ENCODE results near the gene TAP1.

The TAP1 gene

GRCh38 chr6:32852018-32852843 is 1.3 kb downstream of the TAP1 start:
- peak overlapping the region; percentile 99 for H3K27ac ChIP-seq (ENCODE audit: low read depth, low read length)
- H3K36me3 ChIP-seq (ENCODE audit: control insufficient read depth in 5 of 5, insufficient read depth in 5 of 5, low read length in 5 of 5) = peaks cover 5 to 46% (median 42%) of the 10 kb centered on the region in 5 donors
- peaks cover 5 to 63% (median 32%) of the 10 kb centered on the region in 5 donors for H3K4me1 ChIP-seq (ENCODE audit: control insufficient read depth in 5 of 5, insufficient read depth in 5 of 5, low read length in 5 of 5)
- H3K4me3 ChIP-seq (ENCODE audit: low read depth in 1 of 5, low read length in 5 of 5) = peak overlapping the region; percentile 85 to 97 (median 93)
- H3K9me3 ChIP-seq (ENCODE audit: control insufficient read depth in 5 of 5, low read length in 5 of 5) = no peaks in the 10 kb centered on the region
- peak overlapping the region; percentile 93 to 100 (median 99) for H3K9ac ChIP-seq (ENCODE audit: low read length in 5 of 5)
- no peaks in the 10 kb centered on the region for H3K27me3 ChIP-seq (ENCODE audit: control insufficient read depth in 5 of 5, insufficient read depth in 4 of 5, low read length in 5 of 5)

- Histone ChIP-seq H3K9ac (ENCODE audit: low read length in 5 of 5) (peak overlapping the region in 1 of 5 donors; percentile 54), H3K27me3 (ENCODE audit: control insufficient read depth in 5 of 5, insufficient read depth in 4 of 5, low read length in 5 of 5) (no peaks in the 10 kb centered on the region), H3K27ac (ENCODE audit: low read depth, low read length) (peak overlapping the region; percentile 99), H3K9me3 (ENCODE audit: control insufficient read depth in 5 of 5, low read length in 5 of 5) (no peaks in the 10 kb centered on the region), H3K4me3 (ENCODE audit: low read depth in 1 of 5, low read length in 5 of 5) (peak overlapping the region in 1 of 5 donors; percentile 35), H3K36me3 (ENCODE audit: control insufficient read depth in 5 of 5, insufficient read depth in 5 of 5, low read length in 5 of 5) (peaks cover 5 to 54% (median 50%) of the 10 kb centered on the region in 5 donors), H3K4me1 (ENCODE audit: control insufficient read depth in 5 of 5, insufficient read depth in 5 of 5, low read length in 5 of 5) (peaks cover 4 to 70% (median 32%) of the 10 kb centered on the region in 5 donors)
These were observed 2.5 kb downstream of the TAP1 start for GRCh38 chr6:32851025-32851424.

GRCh38 chr6:32849126-32849525 is 4.4 kb downstream of the TAP1 start:
- Histone ChIP-seq H3K27me3 (ENCODE audit: control insufficient read depth in 5 of 5, insufficient read depth in 4 of 5, low read length in 5 of 5) (no peaks in the 10 kb centered on the region), H3K4me3 (ENCODE audit: low read depth in 1 of 5, low read length in 5 of 5) (no peak overlapping the region), H3K9me3 (ENCODE audit: control insufficient read depth in 5 of 5, low read length in 5 of 5) (no peaks in the 10 kb centered on the region), H3K4me1 (ENCODE audit: control insufficient read depth in 5 of 5, insufficient read depth in 5 of 5, low read length in 5 of 5) (peaks cover 3 to 70% (median 35%) of the 10 kb centered on the region in 5 donors), H3K36me3 (ENCODE audit: control insufficient read depth in 5 of 5, insufficient read depth in 5 of 5, low read length in 5 of 5) (peaks cover 5 to 63% (median 53%) of the 10 kb centered on the region in 5 donors), H3K9ac (ENCODE audit: low read length in 5 of 5) (no peak overlapping the region), H3K27ac (ENCODE audit: low read depth, low read length) (no peak overlapping the region)

GRCh38 chr6:32847795-32848194 is 5.7 kb downstream of the TAP1 start:
- no peak overlapping the region for H3K27ac ChIP-seq (ENCODE audit: low read depth, low read length)
- H3K9me3 ChIP-seq (ENCODE audit: control insufficient read depth in 5 of 5, low read length in 5 of 5) = no peaks in the 10 kb centered on the region
- H3K4me3 ChIP-seq (ENCODE audit: low read depth in 1 of 5, low read length in 5 of 5) = no peak overlapping the region
- H3K27me3 ChIP-seq (ENCODE audit: control insufficient read depth in 5 of 5, insufficient read depth in 4 of 5, low read length in 5 of 5) = no peaks in the 10 kb centered on the region
- H3K9ac ChIP-seq (ENCODE audit: low read length in 5 of 5) = no peak overlapping the region
- H3K4me1 ChIP-seq (ENCODE audit: control insufficient read depth in 5 of 5, insufficient read depth in 5 of 5, low read length in 5 of 5) = peaks cover 0 to 76% (median 42%) of the 10 kb centered on the region in 5 donors
- H3K36me3 ChIP-seq (ENCODE audit: control insufficient read depth in 5 of 5, insufficient read depth in 5 of 5, low read length in 5 of 5) = peaks cover 5 to 63% (median 53%) of the 10 kb centered on the region in 5 donors

- Histone ChIP-seq H3K4me1 (ENCODE audit: control insufficient read depth in 5 of 5, insufficient read depth in 5 of 5, low read length in 5 of 5) (peaks cover 0 to 76% (median 39%) of the 10 kb centered on the region in 5 donors), H3K9me3 (ENCODE audit: control insufficient read depth in 5 of 5, low read length in 5 of 5) (no peaks in the 10 kb centered on the region), H3K4me3 (ENCODE audit: low read depth in 1 of 5, low read length in 5 of 5) (no peak overlapping the region), H3K27me3 (ENCODE audit: control insufficient read depth in 5 of 5, insufficient read depth in 4 of 5, low read length in 5 of 5) (no peaks in the 10 kb centered on the region), H3K27ac (ENCODE audit: low read depth, low read length) (no peak overlapping the region), H3K36me3 (ENCODE audit: control insufficient read depth in 5 of 5, insufficient read depth in 5 of 5, low read length in 5 of 5) (peaks cover 5 to 70% (median 58%) of the 10 kb centered on the region in 5 donors), H3K9ac (ENCODE audit: low read length in 5 of 5) (no peak overlapping the region)
These were observed 6.5 kb downstream of the TAP1 start for GRCh38 chr6:32847004-32847403.

- no peaks in the 10 kb centered on the region for H3K9me3 ChIP-seq (ENCODE audit: control insufficient read depth in 5 of 5, low read length in 5 of 5)
- peaks cover 0 to 63% (median 34%) of the 10 kb centered on the region in 5 donors for H3K4me1 ChIP-seq (ENCODE audit: control insufficient read depth in 5 of 5, insufficient read depth in 5 of 5, low read length in 5 of 5)
- H3K9ac ChIP-seq (ENCODE audit: low read length in 5 of 5) = no peak overlapping the region
- H3K27ac ChIP-seq (ENCODE audit: low read depth, low read length) = peak overlapping the region; percentile 96
- H3K36me3 ChIP-seq (ENCODE audit: control insufficient read depth in 5 of 5, insufficient read depth in 5 of 5, low read length in 5 of 5) = peaks cover 5 to 70% (median 58%) of the 10 kb centered on the region in 5 donors
- H3K27me3 ChIP-seq (ENCODE audit: control insufficient read depth in 5 of 5, insufficient read depth in 4 of 5, low read length in 5 of 5) = no peaks in the 10 kb centered on the region
- peak overlapping the region in 4 of 5 donors; percentile 27 to 94 (median 84) for H3K4me3 ChIP-seq (ENCODE audit: low read depth in 1 of 5, low read length in 5 of 5)
These were observed 8.1 kb downstream of the TAP1 start for GRCh38 chr6:32845384-32845884.

- Histone ChIP-seq H3K4me1 (ENCODE audit: control insufficient read depth in 5 of 5, insufficient read depth in 5 of 5, low read length in 5 of 5) (peaks cover 0 to 58% (median 34%) of the 10 kb centered on the region in 5 donors), H3K27me3 (ENCODE audit: control insufficient read depth in 5 of 5, insufficient read depth in 4 of 5, low read length in 5 of 5) (no peaks in the 10 kb centered on the region), H3K27ac (ENCODE audit: low read depth, low read length) (peak overlapping the region; percentile 96), H3K9me3 (ENCODE audit: control insufficient read depth in 5 of 5, low read length in 5 of 5) (no peaks in the 10 kb centered on the region), H3K36me3 (ENCODE audit: control insufficient read depth in 5 of 5, insufficient read depth in 5 of 5, low read length in 5 of 5) (peaks cover 5 to 67% (median 52%) of the 10 kb centered on the region in 5 donors), H3K9ac (ENCODE audit: low read length in 5 of 5) (peak overlapping the region in 2 of 5 donors; percentile 81 to 93), H3K4me3 (ENCODE audit: low read depth in 1 of 5, low read length in 5 of 5) (peak overlapping the region; percentile 77 to 94 (median 91))
These were observed 8.6 kb downstream of the TAP1 start for GRCh38 chr6:32844839-32845383.

GRCh38 chr6:32843979-32844838 is 9.3 kb downstream of the TAP1 start, which contains the start of gene PSMB8:
Gene PSMB8 (minus strand): TSS chr6:32844047. CDS start chr6:32843996, 51 bp downstream.
- peaks cover 0 to 58% (median 34%) of the 10 kb centered on the region in 5 donors for H3K4me1 ChIP-seq (ENCODE audit: control insufficient read depth in 5 of 5, insufficient read depth in 5 of 5, low read length in 5 of 5)
- peak within 1 kb of the TSS; percentile 96 for H3K27ac ChIP-seq (ENCODE audit: low read depth, low read length)
- peak within 1 kb of the TSS; percentile 77 to 94 (median 91) for H3K4me3 ChIP-seq (ENCODE audit: low read depth in 1 of 5, low read length in 5 of 5)
- peaks cover 5 to 64% (median 49%) of the 10 kb centered on the region in 5 donors for H3K36me3 ChIP-seq (ENCODE audit: control insufficient read depth in 5 of 5, insufficient read depth in 5 of 5, low read length in 5 of 5)
- H3K9ac ChIP-seq (ENCODE audit: low read length in 5 of 5) = peak within 1 kb of the TSS; percentile 75 to 93 (median 81)
- H3K9me3 ChIP-seq (ENCODE audit: control insufficient read depth in 5 of 5, low read length in 5 of 5) = no peaks in the 10 kb centered on the region
- no peaks in the 10 kb centered on the region for H3K27me3 ChIP-seq (ENCODE audit: control insufficient read depth in 5 of 5, insufficient read depth in 4 of 5, low read length in 5 of 5)

GRCh38 chr6:32843331-32843978 is 10.0 kb downstream of the TAP1 start:
- peak overlapping the region; percentile 96 for H3K27ac ChIP-seq (ENCODE audit: low read depth, low read length)
- no peaks in the 10 kb centered on the region for H3K27me3 ChIP-seq (ENCODE audit: control insufficient read depth in 5 of 5, insufficient read depth in 4 of 5, low read length in 5 of 5)
- no peaks in the 10 kb centered on the region for H3K9me3 ChIP-seq (ENCODE audit: control insufficient read depth in 5 of 5, low read length in 5 of 5)
- peaks cover 5 to 56% (median 41%) of the 10 kb centered on the region in 5 donors for H3K36me3 ChIP-seq (ENCODE audit: control insufficient read depth in 5 of 5, insufficient read depth in 5 of 5, low read length in 5 of 5)
- peaks cover 0 to 61% (median 36%) of the 10 kb centered on the region in 5 donors for H3K4me1 ChIP-seq (ENCODE audit: control insufficient read depth in 5 of 5, insufficient read depth in 5 of 5, low read length in 5 of 5)
- peak overlapping the region; percentile 77 to 94 (median 91) for H3K4me3 ChIP-seq (ENCODE audit: low read depth in 1 of 5, low read length in 5 of 5)
- peak overlapping the region; percentile 75 to 93 (median 81) for H3K9ac ChIP-seq (ENCODE audit: low read length in 5 of 5)
